HepG2 (cell line): ENCODE results near the gene MAPK14. TPM values are rescaled to one million over a fixed set of nuclear protein-coding genes. Genes with fewer than 3 reads are reported as not detected.
A peak's percentile ranks its signal among the peaks of the same experiment; 100 is the strongest.

Experiments
- ARNT ChIP-seq: fragments of 450-650 bp; IDR thresholded peaks from 2 replicates; pipeline ENCODE4 v1.6.1; 2017
- CSRNP1 ChIP-seq: sonication (generic); formaldehyde crosslinking; IDR thresholded peaks from 2 replicates; pipeline ENCODE4 v1.8.1; 2023; ENCODE audit warnings: mild to moderate bottlenecking, missing genetic modification reagents
- FOXK1 ChIP-seq: sonication (generic); formaldehyde crosslinking; IDR thresholded peaks from 2 replicates; pipeline ENCODE4 v1.4.0; 2020; ENCODE audit warnings: low read depth, missing genetic modification reagents, borderline replicate concordance
- MEF2D ChIP-seq: sonication (generic); formaldehyde crosslinking; IDR thresholded peaks from 2 replicates; pipeline ENCODE4 v1.5.1; 2020; ENCODE audit warnings: mild to moderate bottlenecking, missing genetic modification reagents
- MZF1 ChIP-seq: sonication (generic); formaldehyde crosslinking; IDR thresholded peaks from 2 replicates; pipeline ENCODE4 v1.8.1; 2023; ENCODE audit warnings: mild to moderate bottlenecking, missing genetic modification reagents, borderline replicate concordance
- NFE2 ChIP-seq: sonication (generic); formaldehyde crosslinking; IDR thresholded peaks from 2 replicates; pipeline ENCODE4 v1.4.0; 2020; ENCODE audit warnings: missing genetic modification reagents
- SNAPC4 ChIP-seq: sonication (generic); formaldehyde crosslinking; IDR thresholded peaks from 2 replicates; pipeline ENCODE4 v1.4.0; 2020; ENCODE audit warnings: mild to moderate bottlenecking, missing genetic modification reagents
- STAT5B ChIP-seq: sonication (generic); formaldehyde crosslinking; IDR thresholded peaks from 2 replicates; pipeline ENCODE4 v1.4.0; 2020; ENCODE audit warnings: missing genetic modification reagents
- TCF7L2 ChIP-seq: IDR thresholded peaks from 2 replicates; pipeline ENCODE4 v1.6.1; 2011; ENCODE audit warnings: mild to moderate bottlenecking, low read depth, low read length, moderate library complexity
- ZBTB21 ChIP-seq: sonication (generic); formaldehyde crosslinking; IDR thresholded peaks from 2 replicates; pipeline ENCODE4 v1.4.0; 2020; ENCODE audit warnings: missing genetic modification reagents
- ZNF224 ChIP-seq: sonication (generic); formaldehyde crosslinking; IDR thresholded peaks from 2 replicates; pipeline ENCODE4 v1.5.0; 2020; ENCODE audit warnings: mild to moderate bottlenecking, missing genetic modification reagents
- ZNF260 ChIP-seq: sonication (generic); formaldehyde crosslinking; IDR thresholded peaks from 2 replicates; pipeline ENCODE4 v1.4.0; 2020; ENCODE audit warnings: missing genetic modification reagents, low read depth, mild to moderate bottlenecking, borderline replicate concordance
- ZNF431 ChIP-seq: sonication (generic); formaldehyde crosslinking; IDR thresholded peaks from 2 replicates; pipeline ENCODE4 v1.9.0; 2022; ENCODE audit warnings: missing genetic modification reagents, low read depth, mild to moderate bottlenecking, borderline replicate concordance
- ZNF546 ChIP-seq: sonication (generic); formaldehyde crosslinking; conservative IDR thresholded peaks from 2 replicates; pipeline ENCODE4 v1.8.1; 2023; ENCODE audit warnings: mild to moderate bottlenecking, missing genetic modification reagents
- ZNF563 ChIP-seq: sonication (generic); formaldehyde crosslinking; IDR thresholded peaks from 2 replicates; pipeline ENCODE4 v1.8.0; 2022; ENCODE audit warnings: mild to moderate bottlenecking, moderate library complexity, missing genetic modification reagents
- ZNF589 ChIP-seq: sonication (generic); formaldehyde crosslinking; conservative IDR thresholded peaks from 2 replicates; pipeline ENCODE4 v1.8.0; 2022; ENCODE audit warnings: mild to moderate bottlenecking, moderate library complexity, missing genetic modification reagents
- ZNF619 ChIP-seq: sonication (generic); formaldehyde crosslinking; IDR thresholded peaks from 2 replicates; pipeline ENCODE4 v1.4.0; 2020; ENCODE audit warnings: mild to moderate bottlenecking, missing genetic modification reagents
- polyA plus RNA-seq, 8 experiments: library from polyadenylated mRNA; depleted of rRNA in 3 of 8; stranded (reverse) in 7 of 8; unstranded in 1 of 8; fragments of >200 nt; fragmentation: Illumina TruSeq in 4 of 8; extraction: Trizol in 4 of 8; gene quantifications; 2 replicates each; pipeline versions ENCODE4 v1.2.1 to v1.2.3, GENCODE V29; 2011 to 2016; ENCODE audit warnings: low read depth in 4 of 8, missing spikeins in 1 of 8, mixed read lengths in 1 of 8; ENCODE audit not compliant: insufficient read depth in 1 of 8
- total RNA-seq, 5 experiments: library from RNA; depleted of rRNA; stranded (reverse); fragments of >200 nt; fragmentation: Illumina TruSeq; extraction: Trizol; gene quantifications; 2 replicates each; pipeline ENCODE4 v1.2.3, GENCODE V29; 2016; ENCODE audit warnings: low read depth in 1 of 5
- TF ChIP-seq, protein P1 (sequence below): sonication (generic); formaldehyde crosslinking; IDR thresholded peaks from 2 replicates; pipeline ENCODE4 v1.8.0; 2022; ENCODE audit warnings: mild to moderate bottlenecking, missing genetic modification reagents, borderline replicate concordance
- TF ChIP-seq, protein P2 (sequence below): IDR thresholded peaks from 2 replicates; pipeline ENCODE4 v1.6.1; 2012; ENCODE audit warnings: inconsistent platforms
- TF ChIP-seq, protein P3 (sequence below): sonication (generic); formaldehyde crosslinking; IDR thresholded peaks from 2 replicates; pipeline ENCODE4 v1.5.1; 2020; ENCODE audit warnings: missing genetic modification reagents, mild to moderate bottlenecking, borderline replicate concordance

MAPK14 gene
- total and polyA plus RNA-seq, 2 of the 13 experiments (the other 11 are each of a cell fraction or from before 2014, with no cell fraction given), result 66.3 to 67.3 TPM

DNA sequence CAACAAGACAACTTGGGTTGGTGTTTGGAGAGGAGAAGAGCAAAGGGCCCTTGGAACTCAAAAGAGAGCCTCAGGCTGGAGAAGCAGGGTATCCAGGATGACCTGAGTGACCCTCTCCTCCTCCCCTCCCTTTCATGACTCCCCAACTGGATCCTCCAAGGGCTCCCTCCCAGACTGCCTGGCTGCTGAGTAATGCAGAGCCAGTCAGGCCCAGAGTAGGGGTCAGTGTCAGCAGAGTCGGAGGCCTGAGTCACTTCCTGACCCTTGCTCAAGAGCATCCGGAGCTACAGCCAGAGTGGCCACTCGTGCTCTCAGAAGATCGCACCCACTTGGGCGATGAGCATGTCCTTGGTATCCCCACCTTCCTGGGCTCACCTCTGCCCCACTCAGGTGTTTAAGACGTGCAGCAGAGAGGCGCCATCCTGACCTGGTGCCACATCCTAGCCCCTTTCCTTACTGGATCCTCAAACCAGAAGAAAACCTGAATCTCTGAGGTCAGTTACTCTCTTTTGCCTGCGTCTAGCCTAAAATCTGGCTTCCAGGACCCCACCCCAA is 99.9 kb downstream of the MAPK14 start (continued):
- TF ChIP-seq FOXK1 (CRISPR knock-in tag), result 0 out of 2 replicates have a peak, but pooled peaks have one; percentile 32
- no peak for TF ChIP-seq ZBTB21
- no peak for TF ChIP-seq MZF1 (CRISPR knock-in tag)
- TF ChIP-seq CSRNP1 (CRISPR knock-in tag), result 0 out of 2 replicates have a peak, but pooled peaks have one; percentile 41
- no peak for TF ChIP-seq SNAPC4 (CRISPR knock-in tag)
- peak; percentile 61; the same call in 1 of the 2 replicates for TF ChIP-seq NFE2 (CRISPR knock-in tag)
- TF ChIP-seq, protein P1, sequence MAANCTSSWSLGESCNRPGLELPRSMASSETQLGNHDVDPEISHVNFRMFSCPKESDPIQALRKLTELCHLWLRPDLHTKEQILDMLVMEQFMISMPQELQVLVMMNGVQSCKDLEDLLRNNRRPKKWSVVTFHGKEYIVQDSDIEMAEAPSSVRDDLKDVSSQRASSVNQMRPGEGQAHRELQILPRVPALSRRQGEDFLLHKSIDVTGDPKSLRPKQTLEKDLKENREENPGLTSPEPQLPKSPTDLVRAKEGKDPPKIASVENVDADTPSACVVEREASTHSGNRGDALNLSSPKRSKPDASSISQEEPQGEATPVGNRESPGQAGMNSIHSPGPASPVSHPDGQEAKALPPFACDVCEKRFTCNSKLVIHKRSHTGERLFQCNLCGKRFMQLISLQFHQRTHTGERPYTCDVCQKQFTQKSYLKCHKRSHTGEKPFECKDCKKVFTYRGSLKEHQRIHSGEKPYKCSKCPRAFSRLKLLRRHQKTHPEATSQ (CRISPR knock-in tag), result no peak
- TF ChIP-seq, protein P2, sequence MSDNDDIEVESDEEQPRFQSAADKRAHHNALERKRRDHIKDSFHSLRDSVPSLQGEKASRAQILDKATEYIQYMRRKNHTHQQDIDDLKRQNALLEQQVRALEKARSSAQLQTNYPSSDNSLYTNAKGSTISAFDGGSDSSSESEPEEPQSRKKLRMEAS, result peak; percentile 50; the same call in 1 of the 2 replicates
- TF ChIP-seq ZNF563 (CRISPR knock-in tag), result no peak; the same call in 1 of the 2 replicates
- peak; percentile 50; the same call in 1 of the 2 replicates for TF ChIP-seq ZNF589 (CRISPR knock-in tag)
- TF ChIP-seq, protein P3, sequence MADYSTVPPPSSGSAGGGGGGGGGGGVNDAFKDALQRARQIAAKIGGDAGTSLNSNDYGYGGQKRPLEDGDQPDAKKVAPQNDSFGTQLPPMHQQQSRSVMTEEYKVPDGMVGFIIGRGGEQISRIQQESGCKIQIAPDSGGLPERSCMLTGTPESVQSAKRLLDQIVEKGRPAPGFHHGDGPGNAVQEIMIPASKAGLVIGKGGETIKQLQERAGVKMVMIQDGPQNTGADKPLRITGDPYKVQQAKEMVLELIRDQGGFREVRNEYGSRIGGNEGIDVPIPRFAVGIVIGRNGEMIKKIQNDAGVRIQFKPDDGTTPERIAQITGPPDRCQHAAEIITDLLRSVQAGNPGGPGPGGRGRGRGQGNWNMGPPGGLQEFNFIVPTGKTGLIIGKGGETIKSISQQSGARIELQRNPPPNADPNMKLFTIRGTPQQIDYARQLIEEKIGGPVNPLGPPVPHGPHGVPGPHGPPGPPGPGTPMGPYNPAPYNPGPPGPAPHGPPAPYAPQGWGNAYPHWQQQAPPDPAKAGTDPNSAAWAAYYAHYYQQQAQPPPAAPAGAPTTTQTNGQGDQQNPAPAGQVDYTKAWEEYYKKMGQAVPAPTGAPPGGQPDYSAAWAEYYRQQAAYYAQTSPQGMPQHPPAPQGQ (CRISPR knock-in tag), result no peak
- TF ChIP-seq ARNT, result no peak
- TF ChIP-seq ZNF546 (CRISPR knock-in tag), result no peak
- no peak for TF ChIP-seq STAT5B (CRISPR knock-in tag)
- TF ChIP-seq ZNF260 (CRISPR knock-in tag), result no peak
- 0 out of 2 replicates have a peak, but pooled peaks have one; percentile 17 for TF ChIP-seq ZNF619 (CRISPR knock-in tag)
- TF ChIP-seq MEF2D (CRISPR knock-in tag), result no peak; the same call in 1 of the 2 replicates
- TF ChIP-seq ZNF431 (CRISPR knock-in tag), result no peak
- TF ChIP-seq ZNF224 (CRISPR knock-in tag), result no peak
- no peak for TF ChIP-seq TCF7L2
